Activated naive CD4-positive, alpha-beta T cell treated with anti-CD3 and anti-CD28 coated beads, Interleukin-2, amount 50 U/mL, for 24 hours (primary cell): ENCODE results near the gene TMEM125.

Experiments
- H3K27ac Mint-ChIP-seq: one replicate; pipeline ENCODE4 v1.8.0; 2021; ENCODE audit warnings: mild to moderate bottlenecking, mixed read lengths
- H3K27me3 Mint-ChIP-seq: one replicate; pipeline ENCODE4 v1.8.0; 2021; ENCODE audit warnings: mixed read lengths
- H3K36me3 Mint-ChIP-seq: one replicate; pipeline ENCODE4 v1.8.0; 2021; ENCODE audit warnings: mixed read lengths
- H3K4me1 Mint-ChIP-seq: one replicate; pipeline ENCODE4 v1.8.0; 2021; ENCODE audit warnings: mixed read lengths
- H3K4me3 Mint-ChIP-seq: one replicate; pipeline ENCODE4 v1.8.0; 2021; ENCODE audit warnings: mild to moderate bottlenecking, mixed read lengths
- H3K9me3 Mint-ChIP-seq: one replicate; pipeline ENCODE4 v1.8.0; 2021; ENCODE audit warnings: mixed read lengths

TMEM125 gene

GRCh38 chr1:43307458-43308158 is 37.8 kb downstream of the TMEM125 start:
- Mint-ChIP-seq H3K36me3 (no peaks in the 10 kb centered on the region), H3K4me1 (no peaks in the 10 kb centered on the region)

GRCh38 chr1:43308635-43309404 is 39.0 kb downstream of the TMEM125 start:
- no peaks in the 10 kb centered on the region for H3K4me1 Mint-ChIP-seq
- no peaks in the 10 kb centered on the region for H3K36me3 Mint-ChIP-seq
- no peaks in the 10 kb centered on the region for H3K9me3 Mint-ChIP-seq
- H3K27me3 Mint-ChIP-seq = no peaks in the 10 kb centered on the region
- no peak overlapping the region for H3K4me3 Mint-ChIP-seq
- H3K27ac Mint-ChIP-seq = no peak overlapping the region

More at GRCh38 chr1:43307458-43308158, 37.8 kb downstream of the TMEM125 start:
- Mint-ChIP-seq H3K27ac (no peak overlapping the region), H3K4me3 (no peak overlapping the region), H3K27me3 (no peaks in the 10 kb centered on the region), H3K9me3 (no peaks in the 10 kb centered on the region)

GRCh38 chr1:43309405-43310025 is 39.7 kb downstream of the TMEM125 start:
- Mint-ChIP-seq H3K4me1 (no peaks in the 10 kb centered on the region), H3K9me3 (no peaks in the 10 kb centered on the region), H3K4me3 (no peak overlapping the region), H3K27me3 (no peaks in the 10 kb centered on the region), H3K36me3 (no peaks in the 10 kb centered on the region), H3K27ac (no peak overlapping the region)

GRCh38 chr1:43311521-43311920 is 41.7 kb downstream of the TMEM125 start:
- Mint-ChIP-seq H3K27ac (no peak overlapping the region), H3K4me3 (no peak overlapping the region), H3K9me3 (no peaks in the 10 kb centered on the region), H3K36me3 (no peaks in the 10 kb centered on the region), H3K4me1 (no peaks in the 10 kb centered on the region), H3K27me3 (no peaks in the 10 kb centered on the region)

- Mint-ChIP-seq H3K9me3 (no peaks in the 10 kb centered on the region), H3K27me3 (no peaks in the 10 kb centered on the region), H3K27ac (no peak overlapping the region), H3K4me1 (no peaks in the 10 kb centered on the region), H3K4me3 (no peak overlapping the region), H3K36me3 (no peaks in the 10 kb centered on the region)
These were observed 42.4 kb downstream of the TMEM125 start for GRCh38 chr1:43312212-43312623.

GRCh38 chr1:43312663-43313515 is 43.1 kb downstream of the TMEM125 start:
- Mint-ChIP-seq H3K4me3 (no peak overlapping the region), H3K27ac (no peak overlapping the region), H3K4me1 (no peaks in the 10 kb centered on the region), H3K27me3 (no peaks in the 10 kb centered on the region), H3K9me3 (no peaks in the 10 kb centered on the region), H3K36me3 (no peaks in the 10 kb centered on the region)

- H3K36me3 Mint-ChIP-seq = no peaks in the 10 kb centered on the region
- H3K4me3 Mint-ChIP-seq = no peak overlapping the region
- H3K4me1 Mint-ChIP-seq = no peaks in the 10 kb centered on the region
- no peak overlapping the region for H3K27ac Mint-ChIP-seq
- H3K9me3 Mint-ChIP-seq = no peaks in the 10 kb centered on the region
- no peaks in the 10 kb centered on the region for H3K27me3 Mint-ChIP-seq
These were observed 44.0 kb downstream of the TMEM125 start for GRCh38 chr1:43313771-43314170.

- no peak overlapping the region for H3K4me3 Mint-ChIP-seq
- no peaks in the 10 kb centered on the region for H3K36me3 Mint-ChIP-seq
- no peaks in the 10 kb centered on the region for H3K27me3 Mint-ChIP-seq
- H3K4me1 Mint-ChIP-seq = no peaks in the 10 kb centered on the region
- H3K9me3 Mint-ChIP-seq = no peaks in the 10 kb centered on the region
- H3K27ac Mint-ChIP-seq = no peak overlapping the region
These were observed 44.5 kb downstream of the TMEM125 start for GRCh38 chr1:43314233-43314632.

- no peak overlapping the region for H3K27ac Mint-ChIP-seq
- H3K4me1 Mint-ChIP-seq = no peaks in the 10 kb centered on the region
- no peak overlapping the region for H3K4me3 Mint-ChIP-seq
- H3K36me3 Mint-ChIP-seq = no peaks in the 10 kb centered on the region
- H3K9me3 Mint-ChIP-seq = no peaks in the 10 kb centered on the region
- H3K27me3 Mint-ChIP-seq = no peaks in the 10 kb centered on the region
These were observed 45.7 kb downstream of the TMEM125 start for GRCh38 chr1:43315481-43315880.

GRCh38 chr1:43315963-43316737 is 46.4 kb downstream of the TMEM125 start:
- Mint-ChIP-seq H3K36me3 (no peaks in the 10 kb centered on the region), H3K4me1 (no peaks in the 10 kb centered on the region), H3K4me3 (no peak overlapping the region), H3K27me3 (no peaks in the 10 kb centered on the region), H3K27ac (no peak overlapping the region), H3K9me3 (no peaks in the 10 kb centered on the region)

GRCh38 chr1:43316738-43317520 is 47.1 kb downstream of the TMEM125 start:
- Mint-ChIP-seq H3K36me3 (no peaks in the 10 kb centered on the region), H3K27ac (peak overlapping the region; percentile 44), H3K4me3 (no peak overlapping the region), H3K27me3 (no peaks in the 10 kb centered on the region), H3K4me1 (no peaks in the 10 kb centered on the region), H3K9me3 (no peaks in the 10 kb centered on the region)

- no peak overlapping the region for H3K4me3 Mint-ChIP-seq
- H3K36me3 Mint-ChIP-seq = no peaks in the 10 kb centered on the region
- H3K4me1 Mint-ChIP-seq = no peaks in the 10 kb centered on the region
- H3K27me3 Mint-ChIP-seq = no peaks in the 10 kb centered on the region
- no peaks in the 10 kb centered on the region for H3K9me3 Mint-ChIP-seq
- no peak overlapping the region for H3K27ac Mint-ChIP-seq
These were observed 48.2 kb downstream of the TMEM125 start for GRCh38 chr1:43317817-43318471.

GRCh38 chr1:43318831-43319230 is 49.0 kb downstream of the TMEM125 start:
- Mint-ChIP-seq H3K27ac (no peak overlapping the region), H3K4me1 (no peaks in the 10 kb centered on the region), H3K27me3 (no peaks in the 10 kb centered on the region), H3K36me3 (peaks cover 2% of the 10 kb centered on the region), H3K9me3 (no peaks in the 10 kb centered on the region), H3K4me3 (no peak overlapping the region)

- Mint-ChIP-seq H3K27me3 (no peaks in the 10 kb centered on the region), H3K4me3 (no peak overlapping the region), H3K27ac (no peak overlapping the region), H3K4me1 (peaks cover 3% of the 10 kb centered on the region), H3K36me3 (peaks cover 4% of the 10 kb centered on the region), H3K9me3 (no peaks in the 10 kb centered on the region)
These were observed 49.5 kb downstream of the TMEM125 start for GRCh38 chr1:43319288-43319687.
